Activated naive CD4-positive, alpha-beta T cell treated with anti-CD3 and anti-CD28 coated beads, Interleukin-2, amount 50 U/mL, for 72 hours (primary cell): ENCODE measurements around the gene MAP2K7. TPM values are rescaled to one million over a fixed set of nuclear protein-coding genes. Genes with fewer than 3 reads are reported as not detected.
A peak's percentile ranks its signal among the peaks of the same experiment; 100 is the strongest.

Experiments
- ATAC-seq, 2 donors: fragments of 150-1000 bp; cut with Tn5 transposase; 2 replicates each; pipeline ENCODE4 v1.10.0; 2021; ENCODE audit warnings: mild to moderate bottlenecking in 2 of 2, moderate library complexity in 2 of 2
- DNase-seq, 2 donors: peaks; one replicate each; pipeline ENCODE4 v3.0.0; 2021 to 2022; ENCODE audit warnings: low spot score in 2 of 2
- H3K27ac Mint-ChIP-seq, 2 donors: one replicate each; pipeline ENCODE4 v1.8.0; 2022; ENCODE audit warnings: mild to moderate bottlenecking in 2 of 2, mixed read lengths in 2 of 2
- H3K36me3 Mint-ChIP-seq, 2 donors: one replicate each; pipeline ENCODE4 v1.8.0; 2022; ENCODE audit warnings: mixed read lengths in 2 of 2
- H3K9me3 Mint-ChIP-seq, 2 donors: one replicate each; pipeline ENCODE4 v1.8.0; 2022; ENCODE audit warnings: mixed read lengths in 2 of 2
- total RNA-seq, 2 donors: library from RNA; stranded (reverse); gene quantifications; one replicate each; pipeline ENCODE4 v1.2.3, GENCODE V29; 2022

MAP2K7 gene
- total RNA-seq, 2 donors from 2014 or later, result 38.4 to 55.3 TPM

DNA sequence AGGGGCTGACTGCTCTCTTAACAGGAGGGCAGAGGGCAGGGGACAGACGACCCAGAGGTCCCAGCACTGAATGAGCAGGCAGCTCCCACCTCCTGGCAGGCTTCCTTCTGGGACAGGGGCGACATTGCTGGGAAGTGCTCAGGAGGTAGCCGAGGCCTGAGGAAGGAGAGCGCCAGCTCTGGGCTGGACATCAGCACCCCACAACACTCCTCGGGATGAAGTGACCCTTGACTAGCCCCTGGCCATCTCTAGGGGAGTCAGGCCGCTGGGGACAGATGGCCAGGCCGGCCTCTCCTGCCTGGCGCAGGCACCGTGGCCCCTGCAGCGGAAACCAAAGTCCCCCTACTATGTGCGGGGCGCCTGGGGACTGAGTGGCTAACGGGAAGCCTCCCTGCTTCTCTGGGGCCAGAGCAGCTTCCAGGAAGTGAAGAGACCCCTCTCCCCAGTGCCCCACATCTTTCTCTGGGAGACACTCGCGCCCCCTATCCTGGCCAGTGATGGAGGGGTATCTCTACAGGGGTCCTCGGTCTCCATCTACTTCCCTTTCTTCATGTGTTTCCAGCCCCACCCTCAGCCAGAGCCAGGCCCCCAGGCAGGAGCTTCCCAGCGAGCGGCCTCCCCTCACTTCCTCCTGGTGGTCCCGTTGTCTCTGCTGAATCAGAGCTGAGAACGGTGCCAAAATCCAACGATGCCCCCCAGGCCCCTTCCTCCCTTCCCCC, 39.5 kb upstream of the MAP2K7 start:
- Mint-ChIP-seq H3K9me3 (no peaks in the 10 kb centered on the region), H3K36me3 (no peaks in the 10 kb centered on the region), H3K27ac (no peak overlapping the region)
- ATAC-seq (no peak), DNase-seq (no peak)

- ATAC-seq (no peak), DNase-seq (no peak)
- no peaks in the 10 kb centered on the region for H3K9me3 Mint-ChIP-seq
- no peak overlapping the region for H3K27ac Mint-ChIP-seq
- no peaks in the 10 kb centered on the region for H3K36me3 Mint-ChIP-seq
These were observed 39.0 kb upstream of the MAP2K7 start for GRCh38 chr19:7864690-7865074.

DNA sequence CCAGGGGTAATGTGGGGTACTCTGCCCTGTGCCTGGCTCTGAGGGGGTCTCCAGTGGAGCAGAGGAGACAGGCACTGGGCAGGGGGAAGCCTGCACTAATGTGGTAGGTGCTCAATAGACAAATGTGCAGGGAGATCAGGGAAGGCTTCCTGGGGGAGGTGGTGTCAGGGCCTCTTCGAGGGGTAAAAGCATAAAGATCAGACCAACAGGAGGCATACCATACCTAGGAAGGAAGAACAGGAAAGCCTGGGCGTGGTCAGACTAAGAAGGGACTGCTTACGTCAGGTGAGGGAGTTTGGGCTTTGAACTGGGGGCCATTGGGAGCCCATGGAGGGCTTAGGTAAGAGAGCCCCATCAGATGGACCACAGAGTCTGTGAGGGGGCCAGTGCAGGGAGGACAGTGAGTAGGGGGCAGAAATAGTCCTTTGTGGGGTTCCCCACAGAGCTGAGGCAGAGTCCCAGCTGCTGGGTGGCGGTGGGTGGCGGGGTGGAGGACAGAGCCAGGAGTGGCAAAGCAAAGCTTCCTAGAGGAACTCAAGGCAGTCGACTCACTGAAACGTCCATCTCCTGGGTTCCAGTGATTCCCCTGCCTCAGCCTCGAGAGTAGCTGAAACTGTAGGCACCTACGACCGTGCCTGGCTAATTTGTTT, 38.3 kb upstream of the MAP2K7 start:
- no peak overlapping the region for H3K27ac Mint-ChIP-seq
- no peaks in the 10 kb centered on the region for H3K9me3 Mint-ChIP-seq
- ATAC-seq (no peak), DNase-seq (no peak)
- H3K36me3 Mint-ChIP-seq, result no peaks in the 10 kb centered on the region

DNA sequence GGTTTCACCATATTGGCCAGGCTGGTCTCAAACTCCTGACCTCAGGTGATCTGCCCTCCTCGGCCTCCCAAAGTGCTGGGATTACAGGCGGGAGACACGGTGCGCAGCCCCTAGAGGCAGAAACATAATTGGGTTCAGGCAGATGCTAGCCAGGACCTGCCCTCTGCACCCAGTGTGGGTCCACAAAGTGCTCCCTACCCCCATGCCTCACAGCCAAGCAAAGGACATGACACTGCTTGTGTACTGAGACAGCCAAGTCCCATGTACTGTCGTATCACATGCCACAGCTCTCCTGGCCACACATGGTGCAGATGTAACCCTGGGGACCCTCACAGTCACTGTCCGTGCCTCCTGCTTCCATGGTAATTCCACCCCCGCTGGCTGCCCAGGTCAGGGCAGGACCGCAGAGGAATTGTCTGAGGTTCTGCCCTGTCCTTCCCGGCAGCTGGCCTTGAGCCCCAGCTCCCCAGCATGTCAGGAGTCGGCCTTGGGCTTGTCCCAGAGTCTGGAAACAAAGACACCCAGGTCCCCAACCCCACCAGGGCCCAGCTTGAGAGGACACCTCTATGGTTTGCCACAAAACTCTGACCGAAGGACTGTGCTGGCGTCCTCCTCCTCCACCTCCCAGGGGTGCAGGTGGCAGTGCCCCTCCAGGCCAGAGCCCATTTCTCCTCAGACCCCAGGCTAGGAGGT, 37.1 kb upstream of the MAP2K7 start:
- no peak overlapping the region for H3K27ac Mint-ChIP-seq
- H3K36me3 Mint-ChIP-seq, result no peaks in the 10 kb centered on the region
- H3K9me3 Mint-ChIP-seq, result peaks cover 0 to 4% of the 10 kb centered on the region in 2 donors
- ATAC-seq, result no peak
- DNase-seq, result no peak

GRCh38 chr19:7867092-7867844, 36.4 kb upstream of the MAP2K7 start:
- ATAC-seq (no peak), DNase-seq (no peak)
- Mint-ChIP-seq H3K9me3 (peaks cover 0 to 4% of the 10 kb centered on the region in 2 donors), H3K27ac (no peak overlapping the region), H3K36me3 (no peaks in the 10 kb centered on the region)

DNA sequence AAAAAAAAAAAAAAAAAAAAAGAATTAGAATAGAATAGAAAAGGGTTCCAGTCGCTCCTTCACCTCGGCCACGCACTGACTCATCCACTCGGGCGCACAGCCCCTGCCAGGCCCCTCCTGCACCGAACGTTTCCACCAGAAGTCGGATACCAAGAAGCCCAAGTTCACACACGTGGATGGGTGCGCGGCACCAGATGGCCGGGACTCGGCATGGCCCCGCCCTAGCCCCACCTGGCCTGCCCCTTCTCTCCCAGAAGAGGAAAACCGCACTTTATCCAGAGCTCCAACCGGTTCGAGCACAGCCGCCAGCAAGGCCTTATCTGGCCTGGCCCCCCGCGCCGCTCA, 35.4 kb upstream of the MAP2K7 start:
- ATAC-seq, result no peak
- Mint-ChIP-seq H3K27ac (no peak overlapping the region), H3K36me3 (no peaks in the 10 kb centered on the region), H3K9me3 (peaks cover 0 to 4% of the 10 kb centered on the region in 2 donors)
- DNase-seq, result no peak

- Mint-ChIP-seq H3K36me3 (no peaks in the 10 kb centered on the region), H3K9me3 (peaks cover 0 to 4% of the 10 kb centered on the region in 2 donors), H3K27ac (no peak overlapping the region)
- peak; percentile 84 to 86 for DNase-seq
- peak; percentile 72 to 81 for ATAC-seq
These were observed 34.8 kb upstream of the MAP2K7 start for GRCh38 chr19:7868671-7869452.

GRCh38 chr19:7869453-7869909, 34.2 kb upstream of the MAP2K7 start:
- Mint-ChIP-seq H3K9me3 (peaks cover 0 to 4% of the 10 kb centered on the region in 2 donors), H3K36me3 (no peaks in the 10 kb centered on the region), H3K27ac (no peak overlapping the region)
- peak; percentile 48 to 65 for ATAC-seq
- DNase-seq, result peak in 1 of 2 donors; percentile 86

- peaks cover 0 to 4% of the 10 kb centered on the region in 2 donors for H3K9me3 Mint-ChIP-seq
- no peak overlapping the region for H3K27ac Mint-ChIP-seq
- DNase-seq (peak in 1 of 2 donors; percentile 49), ATAC-seq (peak in 1 of 2 donors; percentile 7)
- H3K36me3 Mint-ChIP-seq, result no peaks in the 10 kb centered on the region
These were observed 33.7 kb upstream of the MAP2K7 start for GRCh38 chr19:7869910-7870511.

DNA sequence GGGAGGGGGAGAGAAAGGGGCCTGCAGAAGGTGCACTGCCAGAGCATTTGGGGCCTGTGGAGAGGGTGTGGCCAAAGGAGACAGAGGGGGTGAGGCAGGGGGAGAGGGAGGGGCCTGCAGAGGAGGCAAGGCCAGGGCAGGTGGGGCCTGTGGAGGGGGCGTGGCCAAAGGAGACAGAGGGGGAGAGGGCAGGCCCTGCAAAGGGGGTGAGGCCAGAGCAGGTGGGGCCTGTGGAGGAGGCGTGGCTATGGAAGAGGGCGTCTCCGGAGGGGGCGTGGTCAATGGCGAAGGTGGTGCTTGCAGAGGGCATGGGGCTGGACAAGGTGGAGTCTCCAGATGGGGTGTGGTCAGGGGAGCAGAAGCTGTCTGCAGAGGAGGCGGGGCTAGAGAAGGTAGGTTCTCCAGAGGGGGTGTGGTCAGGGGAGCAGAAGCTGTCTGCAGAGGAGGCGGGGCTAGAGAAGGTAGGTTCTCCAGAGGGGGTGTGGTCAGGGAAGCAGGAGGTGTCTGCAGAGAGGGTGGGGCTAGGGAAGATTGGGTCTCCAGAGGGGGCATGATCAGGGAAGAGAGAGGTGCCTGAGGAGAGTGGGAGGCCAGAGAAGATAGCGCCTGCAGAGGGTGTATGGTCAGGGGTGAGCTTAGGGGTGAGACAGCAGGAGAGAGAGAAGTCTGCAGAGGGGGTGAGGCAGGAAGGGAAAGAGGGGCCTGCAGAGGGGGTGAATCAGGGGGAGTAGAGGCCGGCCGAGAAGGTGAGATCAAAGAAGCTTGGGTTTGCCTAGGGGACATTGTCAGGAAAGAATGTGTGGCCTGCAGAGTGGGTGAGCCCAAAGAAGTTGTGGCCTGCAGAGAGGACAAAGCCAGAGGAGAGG, 32.9 kb upstream of the MAP2K7 start:
- ATAC-seq, result peak; percentile 1 to 10
- Mint-ChIP-seq H3K36me3 (no peaks in the 10 kb centered on the region), H3K27ac (no peak overlapping the region), H3K9me3 (peaks cover 0 to 4% of the 10 kb centered on the region in 2 donors)
- DNase-seq, result peak in 1 of 2 donors; percentile 72

DNA sequence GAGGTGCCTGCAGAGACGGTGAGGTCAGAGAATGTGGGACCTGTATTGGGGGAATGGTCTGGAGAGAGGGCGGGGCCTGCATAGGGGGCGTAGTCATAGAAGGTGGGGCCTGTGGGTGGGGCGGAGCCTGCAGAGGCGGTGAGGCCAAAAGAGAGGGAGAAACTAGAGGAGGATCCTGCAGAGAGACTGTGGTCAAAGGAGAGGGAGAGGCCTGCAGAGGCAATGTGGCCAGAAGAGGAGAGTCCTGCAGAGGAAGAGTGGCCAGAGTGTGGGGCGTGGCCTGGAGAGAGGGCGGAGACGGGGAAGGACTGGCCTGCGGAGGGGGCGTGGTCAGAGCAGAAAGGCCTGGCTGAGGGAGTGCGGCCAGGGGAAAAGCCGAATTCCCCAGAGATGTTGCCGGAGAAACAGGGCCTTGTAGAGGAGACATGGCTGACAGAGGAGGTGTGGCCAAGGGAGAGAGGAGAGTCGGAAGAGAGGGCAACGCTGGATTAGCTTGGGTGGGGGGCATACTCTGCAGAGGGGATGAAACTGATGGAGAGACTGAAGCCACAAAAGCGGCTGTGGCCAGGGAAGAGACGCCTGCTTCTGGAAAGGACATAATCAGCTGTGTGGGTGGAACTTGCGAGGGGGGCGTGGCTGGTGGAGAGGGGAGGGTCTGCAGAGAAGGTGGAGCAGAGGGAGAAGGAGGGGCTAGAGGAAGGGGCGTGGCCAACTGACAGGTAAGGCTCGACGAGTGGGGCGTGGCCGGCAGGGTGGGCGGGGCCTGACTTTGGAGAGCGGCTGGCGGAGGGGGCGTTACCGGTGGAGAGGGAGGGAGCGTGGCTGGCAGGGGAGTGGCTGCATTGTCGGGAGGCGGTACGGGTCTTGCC, 32.0 kb upstream of the MAP2K7 start:
- peak; percentile 8 to 17 for ATAC-seq

DNA sequence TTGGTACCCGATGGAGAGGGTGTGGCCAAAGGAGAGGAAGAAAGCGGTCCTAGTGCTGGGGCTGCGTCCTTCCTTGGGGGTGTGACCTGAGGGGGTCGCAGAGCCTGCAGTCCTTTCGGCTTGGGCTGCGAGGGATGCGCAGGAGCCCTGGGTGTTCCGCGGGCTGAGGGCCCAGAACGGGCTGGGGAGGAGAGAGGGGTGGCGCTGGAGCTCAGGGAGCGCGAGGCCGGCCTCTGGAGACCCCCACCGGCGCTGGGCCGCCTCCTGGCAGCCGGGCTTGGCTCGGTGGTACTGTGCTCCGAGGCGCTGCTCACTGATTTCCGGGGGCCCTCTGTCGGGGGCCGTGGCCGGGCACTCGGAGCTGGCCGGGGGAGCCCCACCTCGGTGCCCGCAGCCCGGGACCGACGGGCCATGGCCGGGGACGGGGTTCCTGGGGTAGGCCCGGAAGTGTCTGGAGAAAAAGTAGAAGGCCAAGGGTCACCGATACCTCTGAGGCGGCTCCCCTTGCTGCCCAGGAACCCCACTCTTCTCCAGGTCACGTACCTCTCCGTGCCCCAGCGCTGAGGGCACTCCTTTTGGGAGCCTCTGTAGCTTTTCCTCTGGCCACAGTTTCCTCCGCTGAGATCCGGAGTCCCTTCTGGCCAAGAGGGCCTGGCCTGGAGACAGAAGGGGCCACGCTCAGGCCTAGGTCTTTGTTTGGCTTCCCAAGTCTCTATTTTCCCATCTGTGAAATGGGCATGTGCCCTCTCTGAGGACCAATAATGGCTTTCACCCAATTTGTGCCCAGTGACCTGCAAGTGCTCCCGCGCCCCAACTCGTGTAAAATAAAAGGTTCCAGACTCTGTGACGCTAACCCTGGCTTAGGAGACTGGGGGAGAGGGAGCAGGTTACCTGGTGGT, 31.1 kb upstream of the MAP2K7 start:
- DNase-seq, result no peak
- peaks cover 0 to 4% of the 10 kb centered on the region in 2 donors for H3K9me3 Mint-ChIP-seq

More for the DNA sequence above, 32.0 kb upstream of the MAP2K7 start:
- Mint-ChIP-seq H3K27ac (no peak overlapping the region), H3K36me3 (no peaks in the 10 kb centered on the region), H3K9me3 (peaks cover 0 to 4% of the 10 kb centered on the region in 2 donors)
- peak in 1 of 2 donors; percentile 94 for DNase-seq

GRCh38 chr19:7873304-7874075, 30.2 kb upstream of the MAP2K7 start:
- ATAC-seq (no peak), DNase-seq (no peak)
- peaks cover 0 to 4% of the 10 kb centered on the region in 2 donors for H3K9me3 Mint-ChIP-seq
- no peak overlapping the region for H3K27ac Mint-ChIP-seq
- H3K36me3 Mint-ChIP-seq, result no peaks in the 10 kb centered on the region

More for the DNA sequence above, 31.1 kb upstream of the MAP2K7 start:
- no peaks in the 10 kb centered on the region for H3K36me3 Mint-ChIP-seq
- no peak for ATAC-seq
- H3K27ac Mint-ChIP-seq, result no peak overlapping the region
